Subcutaneous abdominal adipose tissue (tissue), 5 donors: ENCODE results near the gene CPA1.
"Not testable (repeated sequence)": the region's sequence is repeated elsewhere in the genome, so short reads cannot be mapped to it uniquely, and the experiment has no call there.

ENCODE experiments used
- H3K27ac ChIP-seq: one replicate; pipeline ENCODE4 v1.7.0; 2013; ENCODE audit warnings: low read depth, mild to moderate bottlenecking, inconsistent platforms, low read length, moderate library complexity
- H3K27me3 ChIP-seq, 5 donors: one replicate each; pipeline ENCODE4 v1.7.0; 2013; ENCODE audit warnings: low read length in 5 of 5, inconsistent platforms in 1 of 5; ENCODE audit not compliant: control insufficient read depth in 5 of 5, insufficient read depth in 4 of 5
- H3K36me3 ChIP-seq, 5 donors: one replicate each; pipeline ENCODE4 v1.7.0; 2013; ENCODE audit warnings: low read length in 5 of 5; ENCODE audit not compliant: control insufficient read depth in 5 of 5, insufficient read depth in 5 of 5
- H3K4me1 ChIP-seq, 5 donors: one replicate each; pipeline ENCODE4 v1.7.0; 2013; ENCODE audit warnings: low read length in 5 of 5, mild to moderate bottlenecking in 3 of 5, moderate library complexity in 1 of 5; ENCODE audit not compliant: control insufficient read depth in 5 of 5, insufficient read depth in 5 of 5
- H3K4me3 ChIP-seq, 5 donors: one replicate each; pipeline ENCODE4 v1.7.0; 2013; ENCODE audit warnings: low read length in 5 of 5, low read depth in 1 of 5
- H3K9ac ChIP-seq, 5 donors: one replicate each; pipeline ENCODE4 v1.7.0; 2013; ENCODE audit warnings: low read length in 5 of 5, mild to moderate bottlenecking in 4 of 5, moderate library complexity in 3 of 5
- H3K9me3 ChIP-seq, 5 donors: one replicate each; pipeline ENCODE4 v1.7.0; 2013; ENCODE audit warnings: low read length in 5 of 5; ENCODE audit not compliant: control insufficient read depth in 5 of 5
- donor health status: healthy.
- donor health status: healthy.
- donor health status: healthy.
- donor health status: healthy.
- donor health status: healthy.

Gene CPA1

GRCh38 chr7:130372402-130373165 is 7.7 kb upstream of the CPA1 start:
- H3K9ac ChIP-seq = peak overlapping the region in 3 of 5 donors; percentile 40 to 83 (median 60)

DNA sequence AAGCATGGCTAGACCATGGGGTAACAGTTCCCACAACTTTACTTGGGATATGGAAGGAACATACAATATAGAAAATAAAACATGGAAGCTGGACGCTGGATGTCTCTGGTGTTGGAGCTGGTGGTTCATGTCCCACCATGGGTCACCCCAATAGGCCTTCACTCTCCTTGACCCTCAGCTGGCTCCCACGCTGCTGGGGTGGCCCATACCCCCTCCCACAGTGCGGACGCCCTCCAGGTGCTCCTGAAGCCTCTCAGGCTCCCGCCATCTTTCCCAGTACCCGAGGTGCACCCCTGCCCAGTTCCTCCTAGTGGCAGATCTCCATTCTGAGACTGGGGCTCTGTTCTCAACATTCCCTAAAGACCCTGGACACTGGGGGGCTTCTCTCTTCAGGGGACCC is 5.8 kb upstream of the CPA1 start:
- Histone ChIP-seq H3K4me1 (peaks cover 6 to 52% (median 41%) of the 10 kb centered on the region in 5 donors), H3K9ac (peak overlapping the region in 1 of 5 donors; percentile 71), H3K27ac (peak overlapping the region; percentile 93)

More at GRCh38 chr7:130372402-130373165, 7.7 kb upstream of the CPA1 start:
- H3K36me3 ChIP-seq = no peaks in the 10 kb centered on the region
- H3K4me3 ChIP-seq = no peak overlapping the region
- H3K27ac ChIP-seq = peak overlapping the region; percentile 93
- no peaks in the 10 kb centered on the region for H3K27me3 ChIP-seq
- H3K9me3 ChIP-seq = peaks cover 0 to 9% (median 6%) of the 10 kb centered on the region in 5 donors
- H3K4me1 ChIP-seq = peaks cover 13 to 67% (median 53%) of the 10 kb centered on the region in 5 donors

GRCh38 chr7:130376461-130376860 is 3.8 kb upstream of the CPA1 start:
- not testable (repeated sequence) for H3K36me3 ChIP-seq, H3K27ac ChIP-seq, H3K9me3 ChIP-seq, H3K27me3 ChIP-seq, H3K4me3 ChIP-seq, H3K9ac ChIP-seq
- H3K4me1 ChIP-seq = peaks cover 3 to 51% (median 37%) of the 10 kb centered on the region in 5 donors

More for the DNA sequence above, 5.8 kb upstream of the CPA1 start:
- H3K27me3 ChIP-seq = no peaks in the 10 kb centered on the region
- H3K36me3 ChIP-seq = no peaks in the 10 kb centered on the region
- H3K4me3 ChIP-seq = no peak overlapping the region
- H3K9me3 ChIP-seq = peaks cover 0 to 9% (median 6%) of the 10 kb centered on the region in 5 donors

- Histone ChIP-seq H3K36me3 (no peaks in the 10 kb centered on the region), H3K27ac (no peak overlapping the region), H3K4me3 (no peak overlapping the region), H3K27me3 (no peaks in the 10 kb centered on the region), H3K4me1 (peaks cover 3 to 46% (median 35%) of the 10 kb centered on the region in 5 donors), H3K9me3 (peaks cover 0 to 9% (median 6%) of the 10 kb centered on the region in 5 donors), H3K9ac (no peak overlapping the region)
Observed at GRCh38 chr7:130377178-130377577, 3.1 kb upstream of the CPA1 start.

DNA sequence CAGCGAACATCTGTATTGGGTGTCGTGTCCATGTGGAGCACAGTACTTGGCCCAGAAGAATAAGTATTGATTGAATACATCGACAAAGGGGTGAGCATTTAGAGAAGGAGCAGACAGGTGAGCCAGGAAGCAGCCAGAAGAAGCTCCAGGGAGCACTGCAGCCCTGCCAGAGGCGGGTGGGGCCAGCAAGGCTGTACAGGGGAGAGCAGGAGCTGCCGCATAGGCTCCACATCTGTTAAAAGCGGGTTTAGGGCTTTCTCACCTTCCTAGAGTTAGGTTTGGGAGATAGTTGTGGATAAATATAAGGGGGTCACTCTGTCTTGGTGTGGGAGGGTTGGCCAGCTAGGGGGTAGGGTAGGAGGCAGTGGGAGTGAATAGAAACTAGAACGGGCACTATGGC is 1.3 kb upstream of the CPA1 start:
- Histone ChIP-seq H3K4me1 (peaks cover 0 to 28% (median 18%) of the 10 kb centered on the region in 5 donors), H3K27ac (no peak overlapping the region), H3K9ac (peak overlapping the region in 1 of 5 donors; percentile 54), H3K27me3 (no peaks in the 10 kb centered on the region), H3K4me3 (no peak overlapping the region), H3K36me3 (no peaks in the 10 kb centered on the region), H3K9me3 (peaks cover 0 to 9% (median 6%) of the 10 kb centered on the region in 5 donors)

DNA sequence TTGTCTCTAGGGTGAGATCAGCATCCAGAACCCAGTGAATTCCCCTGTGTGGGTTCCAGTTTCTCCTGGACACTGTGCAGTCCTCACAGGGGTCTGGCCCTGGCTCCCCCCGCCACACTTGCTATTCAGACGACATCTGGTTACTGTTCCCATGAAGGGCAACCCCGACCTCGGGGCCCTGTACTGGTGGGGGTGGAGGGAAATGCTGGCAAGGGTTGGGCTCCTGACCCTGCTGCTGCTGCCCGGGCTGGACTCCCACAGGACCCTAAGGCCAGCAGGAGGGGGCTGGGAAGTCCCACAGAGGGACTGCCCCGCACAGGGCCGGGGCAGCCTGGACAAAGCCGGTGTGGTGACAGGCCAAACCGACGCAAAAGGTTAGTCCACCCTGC is 768 bp upstream of the CPA1 start:
- Histone ChIP-seq H3K27ac (peak overlapping the region; percentile 54), H3K27me3 (no peaks in the 10 kb centered on the region), H3K4me1 (peaks cover 0 to 23% (median 14%) of the 10 kb centered on the region in 5 donors), H3K9me3 (peaks cover 0 to 9% (median 6%) of the 10 kb centered on the region in 5 donors), H3K9ac (peak overlapping the region in 2 of 5 donors; percentile 30 to 54), H3K36me3 (no peaks in the 10 kb centered on the region), H3K4me3 (no peak overlapping the region)

- Histone ChIP-seq H3K27ac (peak overlapping the region; percentile 54), H3K27me3 (no peaks in the 10 kb centered on the region), H3K9me3 (peaks cover 0 to 8% (median 4%) of the 10 kb centered on the region in 5 donors), H3K4me3 (no peak overlapping the region), H3K9ac (peak overlapping the region in 1 of 5 donors; percentile 54), H3K4me1 (peaks cover 0 to 29% (median 18%) of the 10 kb centered on the region in 5 donors), H3K36me3 (no peaks in the 10 kb centered on the region)
Observed at GRCh38 chr7:130380861-130381455, 664 bp downstream of the CPA1 start.

GRCh38 chr7:130381468-130382312 is 1.4 kb downstream of the CPA1 start:
- Histone ChIP-seq H3K9ac (no peak overlapping the region), H3K27ac (no peak overlapping the region), H3K9me3 (peaks cover 0 to 3% (median 0%) of the 10 kb centered on the region in 5 donors), H3K4me3 (no peak overlapping the region), H3K4me1 (peaks cover 0 to 35% (median 22%) of the 10 kb centered on the region in 5 donors), H3K27me3 (no peaks in the 10 kb centered on the region), H3K36me3 (no peaks in the 10 kb centered on the region)

DNA sequence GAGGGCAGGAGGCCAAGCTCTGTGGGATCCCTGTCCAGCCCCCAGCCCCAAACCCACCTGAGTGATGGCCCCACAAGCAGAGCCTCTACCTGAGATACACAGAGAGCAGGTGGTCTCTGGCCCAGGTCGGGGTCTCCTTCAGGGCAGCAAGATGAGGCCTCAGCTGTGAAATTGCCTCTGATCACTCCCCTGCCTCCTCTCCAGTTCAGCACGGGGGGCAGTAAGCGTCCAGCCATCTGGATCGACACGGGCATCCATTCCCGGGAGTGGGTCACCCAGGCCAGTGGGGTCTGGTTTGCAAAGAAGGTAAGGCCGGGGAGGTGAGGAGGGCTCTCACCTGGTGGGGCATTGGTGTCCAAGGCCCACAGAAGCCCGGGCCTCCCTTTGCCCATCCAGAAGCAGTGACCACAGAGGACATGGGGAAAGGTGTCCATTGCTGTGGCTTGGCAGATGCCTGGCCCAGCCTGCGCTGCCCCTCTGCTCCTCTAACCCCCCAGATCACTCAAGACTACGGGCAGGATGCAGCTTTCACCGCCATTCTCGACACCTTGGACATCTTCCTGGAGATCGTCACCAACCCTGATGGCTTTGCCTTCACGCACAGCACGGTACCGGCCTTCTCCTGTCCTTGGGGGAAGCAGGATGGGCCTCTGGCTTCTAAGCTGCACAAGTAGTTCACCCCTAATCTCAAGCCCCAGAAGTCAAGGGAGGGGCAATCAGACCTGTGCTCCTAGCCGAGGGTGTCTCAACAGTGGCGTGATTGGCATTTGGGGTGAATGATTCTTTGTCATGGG is 3.1 kb downstream of the CPA1 start:
- H3K4me1 ChIP-seq = peaks cover 2 to 49% (median 37%) of the 10 kb centered on the region in 5 donors
- H3K27me3 ChIP-seq = no peaks in the 10 kb centered on the region
- H3K9ac ChIP-seq = no peak overlapping the region
- H3K4me3 ChIP-seq = no peak overlapping the region
- no peaks in the 10 kb centered on the region for H3K36me3 ChIP-seq
- no peak overlapping the region for H3K27ac ChIP-seq
- no peaks in the 10 kb centered on the region for H3K9me3 ChIP-seq
